T-helper 1 cell treated with Interleukin-12 subunit alpha and Interleukin-12 subunit beta and Interleukin-4 antibody, amounts not matched to agents 30 μg/mL and 1 μg/mL, for 36 hours (primary cell): Measurements from ENCODE around the gene TAS2R43.
"Not testable (repeated sequence)": the region's sequence is repeated elsewhere in the genome, so short reads cannot be mapped to it uniquely, and the experiment has no call there.

Experiments used
- H3K27ac Mint-ChIP-seq: one replicate; pipeline ENCODE4 v1.8.0; 2021; ENCODE audit warnings: mild to moderate bottlenecking, mixed read lengths
- H3K27me3 Mint-ChIP-seq: one replicate; pipeline ENCODE4 v1.8.0; 2021; ENCODE audit warnings: low read depth, mixed read lengths
- H3K36me3 Mint-ChIP-seq: one replicate; pipeline ENCODE4 v1.8.0; 2021; ENCODE audit warnings: low read depth, mixed read lengths
- H3K4me1 Mint-ChIP-seq: one replicate; pipeline ENCODE4 v1.8.0; 2021; ENCODE audit warnings: low read depth, mixed read lengths
- H3K4me3 Mint-ChIP-seq: one replicate; pipeline ENCODE4 v1.8.0; 2021; ENCODE audit warnings: mild to moderate bottlenecking, moderate library complexity, mixed read lengths
- H3K9me3 Mint-ChIP-seq: one replicate; pipeline ENCODE4 v1.8.0; 2021; ENCODE audit warnings: mixed read lengths

The TAS2R43 gene, protein sequence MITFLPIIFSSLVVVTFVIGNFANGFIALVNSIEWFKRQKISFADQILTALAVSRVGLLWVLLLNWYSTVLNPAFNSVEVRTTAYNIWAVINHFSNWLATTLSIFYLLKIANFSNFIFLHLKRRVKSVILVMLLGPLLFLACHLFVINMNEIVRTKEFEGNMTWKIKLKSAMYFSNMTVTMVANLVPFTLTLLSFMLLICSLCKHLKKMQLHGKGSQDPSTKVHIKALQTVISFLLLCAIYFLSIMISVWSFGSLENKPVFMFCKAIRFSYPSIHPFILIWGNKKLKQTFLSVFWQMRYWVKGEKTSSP

DNA sequence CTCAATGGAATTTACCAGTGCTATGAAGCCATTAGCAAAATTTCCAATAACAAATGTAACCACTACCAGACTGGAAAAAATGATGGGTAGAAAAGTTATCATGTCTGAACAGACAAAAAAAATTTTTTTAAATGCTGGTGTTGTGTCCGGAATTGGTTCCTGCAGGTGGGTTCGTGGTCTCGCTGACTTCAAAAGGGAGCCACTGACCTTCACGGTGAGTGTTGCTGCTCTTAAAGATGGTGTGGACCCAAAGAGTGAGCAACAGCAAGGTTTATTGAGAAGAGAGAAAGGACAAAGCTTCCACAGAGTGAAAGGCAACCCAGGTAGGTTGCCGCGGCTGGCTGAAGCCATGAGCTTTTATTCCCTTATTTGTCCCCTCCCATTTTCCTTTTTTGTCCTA, at the start of gene TAS2R43:
Gene TAS2R43, minus strand, starts transcription at position 186 of the 400 bp plus-strand sequence. Its CDS starts 84 bp downstream, at position 102.
- no peak within 1 kb of the TSS for H3K4me3 Mint-ChIP-seq
- H3K9me3 Mint-ChIP-seq: no peaks in the 10 kb centered on the region
- H3K27me3 Mint-ChIP-seq: no peaks in the 10 kb centered on the region
- no peak within 1 kb of the TSS for H3K27ac Mint-ChIP-seq
- peaks cover 4% of the 10 kb centered on the region for H3K36me3 Mint-ChIP-seq
- peaks cover 2% of the 10 kb centered on the region for H3K4me1 Mint-ChIP-seq

DNA sequence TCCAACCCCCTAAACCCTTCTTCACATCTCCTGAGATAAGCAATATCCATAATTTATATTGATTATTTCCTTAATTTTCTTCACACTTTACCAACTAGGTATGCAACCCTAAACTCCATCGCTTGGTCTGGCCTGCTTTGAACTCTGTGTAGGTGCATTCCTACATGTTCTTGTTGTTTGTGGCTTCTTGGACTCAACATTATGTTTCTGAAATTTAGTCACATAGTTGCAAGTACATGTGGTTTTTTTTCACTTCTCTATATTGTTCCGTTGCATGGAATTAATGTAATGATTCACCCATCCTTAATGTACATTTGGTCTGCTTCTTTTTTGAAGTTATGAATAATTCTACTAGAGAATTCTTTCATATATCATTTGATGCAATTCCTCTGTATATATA, 44.0 kb upstream of the TAS2R43 start:
- Mint-ChIP-seq H3K27ac (no peak overlapping the region), H3K4me1 (peaks cover 12% of the 10 kb centered on the region), H3K27me3 (no peaks in the 10 kb centered on the region), H3K9me3 (no peaks in the 10 kb centered on the region), H3K4me3 (no peak overlapping the region), H3K36me3 (peaks cover 8% of the 10 kb centered on the region)

DNA sequence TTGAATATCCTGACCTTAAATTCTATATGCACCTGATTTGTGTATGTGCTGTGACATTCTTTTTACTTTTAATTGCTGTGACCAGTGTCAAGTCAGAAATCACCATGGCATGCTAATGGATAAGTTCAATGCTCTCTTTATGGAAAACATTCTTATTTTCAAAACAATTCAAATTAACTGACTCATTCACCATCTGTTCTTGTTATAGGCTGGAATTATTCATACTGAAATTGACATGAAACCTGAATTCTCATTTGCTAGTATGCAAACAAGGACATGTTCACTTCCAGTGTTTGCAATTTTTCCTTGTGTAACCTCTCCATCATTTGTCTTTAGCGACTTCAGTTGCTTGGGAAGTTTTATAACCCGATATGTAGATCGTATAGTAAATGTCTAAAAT, 42.2 kb upstream of the TAS2R43 start, which contains the start of gene TAS2R30:
Gene TAS2R30, minus strand, starts transcription at position 340 of the 400 bp plus-strand sequence. CDS start 400 bp downstream, outside the sequence.
- H3K27me3 Mint-ChIP-seq: no peaks in the 10 kb centered on the region
- no peaks in the 10 kb centered on the region for H3K9me3 Mint-ChIP-seq
- H3K4me1 Mint-ChIP-seq: peaks cover 12% of the 10 kb centered on the region
- no peak within 1 kb of the TSS for H3K4me3 Mint-ChIP-seq
- H3K36me3 Mint-ChIP-seq: peaks cover 6% of the 10 kb centered on the region
- no peak within 1 kb of the TSS for H3K27ac Mint-ChIP-seq

DNA sequence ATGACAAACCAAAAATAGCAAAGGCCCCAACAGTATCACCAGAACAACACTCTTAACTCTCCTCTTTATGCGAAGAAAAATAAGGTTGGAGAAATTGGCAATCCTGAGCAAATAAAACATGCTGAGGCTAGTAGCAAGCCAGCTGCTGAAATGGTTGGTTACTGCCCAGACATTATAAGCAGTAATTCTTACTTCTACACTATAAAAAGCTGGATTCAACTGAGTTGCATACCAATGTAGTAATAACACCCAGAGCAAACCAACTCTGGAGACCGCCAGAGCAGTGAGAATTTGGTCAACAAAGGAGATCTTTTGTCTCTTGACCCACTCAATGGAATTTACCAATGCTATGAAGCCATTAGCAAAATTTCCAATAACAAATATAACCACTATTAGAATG, 41.7 kb upstream of the TAS2R43 start:
- H3K4me3 Mint-ChIP-seq: no peak overlapping the region
- no peak overlapping the region for H3K27ac Mint-ChIP-seq
- peaks cover 11% of the 10 kb centered on the region for H3K36me3 Mint-ChIP-seq
- no peaks in the 10 kb centered on the region for H3K27me3 Mint-ChIP-seq
- H3K4me1 Mint-ChIP-seq: peaks cover 12% of the 10 kb centered on the region
- no peaks in the 10 kb centered on the region for H3K9me3 Mint-ChIP-seq

DNA sequence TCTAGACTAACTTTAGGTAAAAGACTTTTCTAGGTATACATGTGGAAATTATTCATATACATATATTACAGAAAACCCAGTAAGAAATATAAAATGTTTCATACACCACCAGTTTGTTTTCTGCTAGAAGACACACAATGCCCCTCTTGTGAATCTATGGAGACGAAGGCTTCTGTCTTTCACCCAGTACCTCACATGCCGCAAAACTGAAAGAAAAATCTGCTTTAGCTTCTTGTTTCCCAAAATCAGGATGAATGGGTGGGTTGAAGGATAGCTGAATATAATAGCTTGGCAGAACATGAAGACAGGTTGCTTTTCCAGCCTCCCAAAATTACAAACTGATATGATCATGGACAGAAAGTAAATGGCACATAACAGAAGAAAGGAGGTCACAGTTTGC, 41.0 kb upstream of the TAS2R43 start:
- no peak overlapping the region for H3K4me3 Mint-ChIP-seq
- no peak overlapping the region for H3K27ac Mint-ChIP-seq
- peaks cover 12% of the 10 kb centered on the region for H3K4me1 Mint-ChIP-seq
- H3K36me3 Mint-ChIP-seq: peaks cover 15% of the 10 kb centered on the region
- no peaks in the 10 kb centered on the region for H3K27me3 Mint-ChIP-seq
- no peaks in the 10 kb centered on the region for H3K9me3 Mint-ChIP-seq

DNA sequence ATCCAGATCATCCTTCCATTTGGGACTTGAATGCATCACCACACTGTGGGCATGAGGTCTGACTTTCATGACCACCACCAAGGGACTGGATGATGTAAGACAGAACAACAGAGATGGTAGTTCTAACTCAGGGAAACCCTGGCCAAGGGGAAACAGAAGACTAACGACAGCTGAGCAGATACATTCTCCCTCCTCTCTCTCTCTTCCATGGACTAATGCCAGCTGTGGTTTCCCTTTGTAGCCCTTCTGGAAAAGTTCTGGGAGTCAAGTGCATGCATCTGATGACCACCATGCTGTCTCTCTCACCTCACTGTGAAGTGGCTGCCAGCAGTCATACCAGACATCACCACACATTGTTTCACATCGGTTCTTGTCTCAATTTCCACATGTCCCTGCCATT, 38.9 kb upstream of the TAS2R43 start:
- no peak overlapping the region for H3K27ac Mint-ChIP-seq
- no peaks in the 10 kb centered on the region for H3K27me3 Mint-ChIP-seq
- peaks cover 11% of the 10 kb centered on the region for H3K9me3 Mint-ChIP-seq
- no peak overlapping the region for H3K4me3 Mint-ChIP-seq
- H3K4me1 Mint-ChIP-seq: peaks cover 7% of the 10 kb centered on the region
- peaks cover 18% of the 10 kb centered on the region for H3K36me3 Mint-ChIP-seq

DNA sequence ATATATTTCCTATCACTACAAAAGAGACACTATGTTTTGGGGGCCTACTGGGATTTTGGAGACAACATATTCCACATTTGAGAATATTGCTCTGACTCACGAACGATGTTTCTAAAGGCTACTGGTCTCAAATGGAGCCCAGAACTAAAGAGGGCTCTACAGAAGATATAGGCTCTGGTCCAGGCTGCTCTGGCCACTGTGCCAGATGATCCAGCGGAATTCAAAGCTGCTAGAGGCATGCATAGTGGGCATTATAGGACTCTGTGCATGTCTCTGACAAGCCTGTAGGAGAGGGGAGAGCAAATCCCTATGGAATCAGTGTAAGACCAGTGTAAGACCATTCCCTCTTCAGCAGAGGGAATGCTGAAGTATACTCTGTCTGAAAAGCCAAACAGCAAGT, 38.3 kb upstream of the TAS2R43 start:
- Mint-ChIP-seq H3K27ac (no peak overlapping the region), H3K27me3 (no peaks in the 10 kb centered on the region), H3K9me3 (peaks cover 12% of the 10 kb centered on the region), H3K4me3 (no peak overlapping the region), H3K4me1 (peaks cover 6% of the 10 kb centered on the region), H3K36me3 (peaks cover 18% of the 10 kb centered on the region)

DNA sequence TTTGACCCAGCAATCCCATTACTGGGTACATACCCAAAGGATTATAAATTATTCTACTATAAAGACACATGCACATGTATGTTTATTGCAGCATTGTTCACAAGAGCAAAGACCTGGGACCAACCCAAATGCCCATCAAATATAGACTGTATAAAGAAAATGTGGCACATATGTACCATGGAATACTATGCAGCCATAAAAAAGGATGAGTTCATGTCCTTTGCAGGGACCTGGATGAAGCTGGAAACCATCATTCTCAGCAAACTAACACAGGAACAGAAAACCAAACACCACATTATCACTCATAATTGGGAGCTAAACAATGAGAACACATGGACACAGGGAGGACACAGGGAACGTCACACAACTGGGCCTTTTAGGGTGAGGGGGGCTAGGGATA, 22.0 kb upstream of the TAS2R43 start:
- H3K27me3 Mint-ChIP-seq, H3K27ac Mint-ChIP-seq, H3K4me3 Mint-ChIP-seq: not testable (repeated sequence)
- Mint-ChIP-seq H3K4me1 (peaks cover 20% of the 10 kb centered on the region), H3K9me3 (peaks cover 62% of the 10 kb centered on the region), H3K36me3 (peaks cover 69% of the 10 kb centered on the region)

DNA sequence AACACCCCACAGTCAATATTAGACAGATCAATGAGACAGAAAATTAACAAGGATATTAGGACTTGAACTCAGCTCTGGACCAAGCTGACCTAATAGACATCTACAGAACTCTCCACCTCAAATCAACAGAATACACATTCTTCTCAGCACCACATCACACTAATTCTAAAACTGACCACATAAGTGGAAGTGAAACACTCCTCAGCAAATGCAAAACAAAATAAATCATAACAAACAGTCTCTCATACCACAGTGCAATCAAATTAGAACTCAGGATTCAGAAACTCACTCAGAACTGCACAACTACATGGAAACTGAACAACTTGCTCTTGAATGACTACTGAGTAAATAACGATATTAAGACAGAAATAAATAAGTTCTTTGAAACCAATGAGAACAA, 19.1 kb upstream of the TAS2R43 start:
- Mint-ChIP-seq H3K9me3 (peaks cover 65% of the 10 kb centered on the region), H3K4me1 (peaks cover 25% of the 10 kb centered on the region), H3K36me3 (peaks cover 70% of the 10 kb centered on the region)
- H3K4me3 Mint-ChIP-seq, H3K27ac Mint-ChIP-seq, H3K27me3 Mint-ChIP-seq: not testable (repeated sequence)

DNA sequence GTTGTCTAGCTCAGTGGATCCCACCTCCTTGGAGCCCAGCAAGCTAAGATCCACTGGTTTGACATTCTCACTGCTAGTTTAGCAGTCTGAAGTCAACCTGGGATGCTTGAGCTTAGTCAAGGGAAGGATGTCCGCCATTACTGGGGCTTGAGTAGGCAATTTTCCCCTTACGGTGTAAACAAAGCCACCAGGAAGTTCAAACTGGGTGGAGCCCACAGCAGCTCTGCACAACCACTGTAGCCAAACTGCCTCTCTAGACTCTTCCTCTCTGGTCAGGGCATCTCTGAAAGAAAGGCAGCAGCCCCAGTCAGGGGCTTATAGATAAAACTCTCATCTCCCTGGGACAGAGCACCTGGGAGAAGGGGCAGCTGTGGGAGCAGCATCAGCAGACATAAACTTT, 16.7 kb upstream of the TAS2R43 start:
- Mint-ChIP-seq H3K36me3 (peaks cover 69% of the 10 kb centered on the region), H3K4me1 (peaks cover 25% of the 10 kb centered on the region), H3K27me3 (no peaks in the 10 kb centered on the region), H3K9me3 (peaks cover 63% of the 10 kb centered on the region), H3K4me3 (no peak overlapping the region), H3K27ac (no peak overlapping the region)

DNA sequence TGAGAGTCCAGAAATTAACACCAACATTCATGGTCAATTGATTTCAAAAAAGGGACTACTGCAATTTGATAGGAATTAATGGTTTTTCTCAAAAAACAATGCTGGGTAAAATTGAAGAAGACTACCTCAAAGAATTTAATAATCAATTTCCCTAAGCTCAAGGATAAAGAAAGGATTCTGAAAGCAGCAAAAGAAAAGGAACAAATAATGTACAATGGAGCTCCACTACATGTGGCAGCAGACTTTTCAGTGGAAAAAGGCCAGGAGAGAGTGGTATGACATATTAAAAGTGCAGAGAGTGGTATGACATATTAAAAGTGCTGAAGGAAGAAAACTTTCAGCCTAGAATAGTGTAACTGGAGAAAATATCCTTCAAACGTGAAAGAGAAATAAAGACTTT, 15.6 kb upstream of the TAS2R43 start:
- H3K4me1 Mint-ChIP-seq: peaks cover 21% of the 10 kb centered on the region
- H3K4me3 Mint-ChIP-seq: no peak overlapping the region
- H3K27ac Mint-ChIP-seq: no peak overlapping the region
- no peaks in the 10 kb centered on the region for H3K27me3 Mint-ChIP-seq
- H3K36me3 Mint-ChIP-seq: peaks cover 65% of the 10 kb centered on the region
- H3K9me3 Mint-ChIP-seq: peaks cover 57% of the 10 kb centered on the region

DNA sequence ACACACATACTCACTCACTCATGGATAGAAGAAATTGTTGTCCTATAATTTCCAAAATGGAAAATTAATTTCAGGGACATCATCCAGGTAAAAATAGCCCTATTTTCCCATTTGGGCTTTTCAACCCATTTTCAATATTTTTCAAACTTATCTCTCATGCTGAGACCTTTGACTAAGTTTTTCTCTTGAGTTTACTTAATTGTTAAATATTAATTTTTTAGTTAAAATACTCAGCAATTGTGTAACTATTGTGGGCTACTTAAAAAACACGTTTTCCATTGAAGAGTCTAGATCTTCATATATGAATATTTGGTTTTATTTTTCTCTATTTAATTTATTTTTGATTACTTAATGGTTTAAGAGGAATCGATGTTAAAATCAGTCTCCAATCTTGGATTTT, 14.2 kb upstream of the TAS2R43 start:
- Mint-ChIP-seq H3K9me3 (peaks cover 47% of the 10 kb centered on the region), H3K36me3 (peaks cover 53% of the 10 kb centered on the region), H3K27me3 (no peaks in the 10 kb centered on the region), H3K4me1 (peaks cover 19% of the 10 kb centered on the region), H3K27ac (no peak overlapping the region), H3K4me3 (no peak overlapping the region)

DNA sequence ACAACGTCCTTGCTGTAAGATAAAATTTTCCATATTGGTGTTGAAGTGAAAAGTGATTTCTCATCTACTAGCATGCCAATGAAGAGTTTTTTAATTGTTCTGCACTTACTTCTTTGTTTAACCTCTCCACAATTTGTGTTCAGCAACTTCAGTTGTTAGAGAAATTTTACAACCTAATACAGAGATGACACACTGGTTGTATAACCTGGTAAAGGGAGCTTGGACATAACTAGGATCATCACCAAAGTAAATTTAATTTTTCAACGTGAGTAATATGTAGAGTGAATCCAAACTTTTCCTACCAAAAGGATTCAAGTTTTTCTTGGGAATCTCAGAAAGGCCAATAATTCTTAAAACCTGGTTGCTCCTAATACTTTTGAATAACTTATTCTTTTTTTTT, 13.4 kb upstream of the TAS2R43 start:
- peaks cover 47% of the 10 kb centered on the region for H3K36me3 Mint-ChIP-seq
- H3K9me3 Mint-ChIP-seq: peaks cover 40% of the 10 kb centered on the region
- no peak overlapping the region for H3K4me3 Mint-ChIP-seq
- H3K4me1 Mint-ChIP-seq: peaks cover 16% of the 10 kb centered on the region
- no peak overlapping the region for H3K27ac Mint-ChIP-seq
- H3K27me3 Mint-ChIP-seq: no peaks in the 10 kb centered on the region

DNA sequence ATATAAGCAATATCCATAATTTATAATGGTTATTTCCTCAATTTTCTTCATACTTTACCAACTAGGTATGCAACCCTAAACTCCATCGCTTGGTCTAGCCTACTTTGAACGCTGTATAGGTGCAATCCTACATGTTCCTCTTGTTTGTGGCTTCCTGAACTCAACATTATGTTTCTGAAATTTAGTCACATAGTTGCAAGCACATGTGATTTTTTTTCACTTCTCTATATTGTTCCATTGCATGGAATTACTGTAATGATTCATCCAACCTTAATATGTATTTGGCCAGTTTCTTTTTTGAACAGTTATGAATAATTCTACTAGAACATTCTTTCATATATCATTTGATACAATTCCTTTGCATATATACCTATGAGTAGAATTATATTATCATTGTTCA, 2.8 kb upstream of the TAS2R43 start:
- H3K27ac Mint-ChIP-seq, H3K4me1 Mint-ChIP-seq, H3K27me3 Mint-ChIP-seq: not testable (repeated sequence)

DNA sequence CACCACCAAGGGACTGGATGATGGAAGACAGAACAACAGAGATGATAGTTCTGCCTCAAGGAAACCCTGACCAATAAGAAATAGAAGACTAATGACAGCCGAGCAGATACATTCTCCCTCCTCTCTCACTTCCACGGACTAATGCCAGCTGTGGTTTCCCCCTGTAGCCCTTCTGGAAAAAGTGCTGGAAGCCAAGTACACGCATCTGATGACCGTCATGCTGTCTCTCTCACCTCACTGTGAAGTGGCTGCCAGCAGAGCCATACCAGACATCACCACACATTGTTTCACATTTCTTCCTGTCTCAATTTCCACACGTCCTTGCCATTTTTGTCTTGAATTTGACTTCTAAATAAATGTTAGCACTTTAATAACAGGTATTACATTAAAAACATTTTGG, 2.9 kb downstream of the TAS2R43 start:
- Mint-ChIP-seq H3K27me3 (no peaks in the 10 kb centered on the region), H3K9me3 (peaks cover under 1% of the 10 kb centered on the region), H3K4me1 (peaks cover 4% of the 10 kb centered on the region), H3K27ac (no peak overlapping the region), H3K4me3 (no peak overlapping the region), H3K36me3 (peaks cover 4% of the 10 kb centered on the region)

More for the DNA sequence above, 2.8 kb upstream of the TAS2R43 start:
- not testable (repeated sequence) for H3K9me3 Mint-ChIP-seq, H3K4me3 Mint-ChIP-seq
- peaks cover 12% of the 10 kb centered on the region for H3K36me3 Mint-ChIP-seq
